GM21825 (cell line): ENCODE data around the gene COX4I1.
"Not testable (repeated sequence)": the region's sequence is repeated elsewhere in the genome, so short reads cannot be mapped to it uniquely, and the experiment has no call there.

Experiments used
- ATAC-seq: cut with Tn5 transposase; IDR thresholded peaks from one replicate; pipeline ENCODE4 v1.9.1; 2021; ENCODE audit warnings: mild to moderate bottlenecking, moderate library complexity; ENCODE audit not compliant: unreplicated experiment

Gene COX4I1

GRCh38 chr16:85821390-85822135 lies 22.1 kb downstream of the COX4I1 start:
- peak; percentile 67 for ATAC-seq

- ATAC-seq, result no peak
Measured at GRCh38 chr16:85822145-85822544, 22.6 kb downstream of the COX4I1 start.

- ATAC-seq, result no peak
Measured at GRCh38 chr16:85823328-85823920, 23.9 kb downstream of the COX4I1 start.

- ATAC-seq, result no peak
Measured at GRCh38 chr16:85824161-85825135, 25.0 kb downstream of the COX4I1 start.

- ATAC-seq, result no peak
Measured at GRCh38 chr16:85825326-85825725, 25.8 kb downstream of the COX4I1 start.

GRCh38 chr16:85826686-85827247 lies 27.3 kb downstream of the COX4I1 start:
- ATAC-seq, result no peak

- no peak for ATAC-seq
Measured at GRCh38 chr16:85828166-85828565, 28.7 kb downstream of the COX4I1 start.

- no peak for ATAC-seq
Measured at GRCh38 chr16:85829171-85829719, 29.8 kb downstream of the COX4I1 start.

- ATAC-seq, result no peak
Measured at GRCh38 chr16:85829751-85830445, 30.4 kb downstream of the COX4I1 start.

GRCh38 chr16:85830821-85831220 lies 31.3 kb downstream of the COX4I1 start:
- no peak for ATAC-seq

- ATAC-seq, result no peak
Measured at GRCh38 chr16:85832570-85833218, 33.2 kb downstream of the COX4I1 start.

GRCh38 chr16:85833219-85833920 lies 33.9 kb downstream of the COX4I1 start:
- ATAC-seq, result no peak

- ATAC-seq, result no peak
Measured at GRCh38 chr16:85834741-85835140, 35.2 kb downstream of the COX4I1 start.

- no peak for ATAC-seq
Measured at GRCh38 chr16:85835227-85835751, 35.8 kb downstream of the COX4I1 start.

- ATAC-seq, result no peak
Measured at GRCh38 chr16:85835956-85836705, 36.6 kb downstream of the COX4I1 start.

- no peak for ATAC-seq
Measured at GRCh38 chr16:85836706-85837582, 37.4 kb downstream of the COX4I1 start.

- ATAC-seq, result not testable (repeated sequence)
Measured at GRCh38 chr16:85837654-85838053, 38.2 kb downstream of the COX4I1 start.
